CD4-positive, alpha-beta T cell treated with Interleukin-10 for 1 hour (primary cell): ENCODE measurements around the gene TENT5C.

Experiments used
- DNase-seq: peaks from one replicate; pipeline ENCODE4 v3.0.0-alpha.2; 2020

TENT5C gene

GRCh38 chr1:117596023-117596720 lies 9.7 kb upstream of the TENT5C start:
- no peak for DNase-seq

- DNase-seq = no peak
Observed at GRCh38 chr1:117598489-117598888, 7.4 kb upstream of the TENT5C start.

GRCh38 chr1:117599286-117600221 lies 6.3 kb upstream of the TENT5C start:
- DNase-seq = no peak

GRCh38 chr1:117600325-117600943 lies 5.4 kb upstream of the TENT5C start:
- no peak for DNase-seq

- no peak for DNase-seq
Observed at GRCh38 chr1:117600966-117601365, 4.9 kb upstream of the TENT5C start.

- no peak for DNase-seq
Observed at GRCh38 chr1:117602862-117603261, 3.0 kb upstream of the TENT5C start.

GRCh38 chr1:117605164-117605773 lies 579 bp upstream of the TENT5C start:
- no peak for DNase-seq

- peak; percentile 73 for DNase-seq
Observed at GRCh38 chr1:117606649-117607430, 992 bp downstream of the TENT5C start.

- DNase-seq = peak; percentile 73
Observed at GRCh38 chr1:117607471-117607870, 1.6 kb downstream of the TENT5C start.

- DNase-seq = peak; percentile 8
Observed at GRCh38 chr1:117608115-117608615, 2.3 kb downstream of the TENT5C start.

GRCh38 chr1:117608758-117609157 lies 2.9 kb downstream of the TENT5C start:
- DNase-seq = no peak

- DNase-seq = peak; percentile 13
Observed at GRCh38 chr1:117609471-117609911, 3.6 kb downstream of the TENT5C start.

- no peak for DNase-seq
Observed at GRCh38 chr1:117610036-117610435, 4.2 kb downstream of the TENT5C start.

GRCh38 chr1:117611121-117611601 lies 5.3 kb downstream of the TENT5C start:
- no peak for DNase-seq

GRCh38 chr1:117611894-117612483 lies 6.1 kb downstream of the TENT5C start:
- no peak for DNase-seq

GRCh38 chr1:117612517-117613248 lies 6.8 kb downstream of the TENT5C start:
- no peak for DNase-seq

- DNase-seq = no peak
Observed at GRCh38 chr1:117613249-117613968, 7.6 kb downstream of the TENT5C start.

- no peak for DNase-seq
Observed at GRCh38 chr1:117613969-117614729, 8.3 kb downstream of the TENT5C start.

- DNase-seq = peak; percentile 63
Observed at GRCh38 chr1:117615474-117615873, 9.6 kb downstream of the TENT5C start.
